H1 (cell line): ENCODE results near the gene STEAP3. TPM values are rescaled to one million over a fixed set of nuclear protein-coding genes. Genes with fewer than 3 reads are reported as not detected.

ENCODE experiments used
- CBX8 ChIP-seq: fragments of 300-800, 300-1000 bp; sonication (generic); IDR thresholded peaks from 2 replicates; pipeline ENCODE4 v1.7.1; 2016; ENCODE audit warnings: low read depth, low read length, borderline replicate concordance
- CHD1 ChIP-seq: IDR thresholded peaks from 2 replicates; pipeline ENCODE4 v1.6.1; 2012; ENCODE audit warnings: low read depth, low read length, improper control_type of control experiment
- HDAC2 ChIP-seq, 2 experiments: fragments of 300-600 bp in 1 of 2; sonication (generic) in 1 of 2; IDR thresholded peaks; 2 replicates each; pipeline ENCODE4 v1.6.1; 2011 to 2012; ENCODE audit warnings: low read depth in 2 of 2, low read length in 2 of 2, mild to moderate bottlenecking in 2 of 2, moderate library complexity in 2 of 2, borderline replicate concordance in 1 of 2, inconsistent platforms in 1 of 2
- MAFK ChIP-seq: IDR thresholded peaks from 2 replicates; pipeline ENCODE4 v1.6.1; 2012; ENCODE audit warnings: low read depth, mild to moderate bottlenecking, improper control_type of control experiment, low read length
- NRF1 ChIP-seq: IDR thresholded peaks from 2 replicates; pipeline ENCODE4 v1.6.1; 2011; ENCODE audit warnings: mild to moderate bottlenecking, low read depth, low read length, improper control_type of control experiment
- POU5F1 ChIP-seq: IDR thresholded peaks from 2 replicates; pipeline ENCODE4 v1.6.1; 2011; ENCODE audit warnings: low read depth, mild to moderate bottlenecking, low read length, moderate library complexity
- RBBP5 ChIP-seq: IDR thresholded peaks from 2 replicates; pipeline ENCODE4 v1.7.1; 2012; ENCODE audit warnings: low read depth, mild to moderate bottlenecking, inconsistent platforms, low read length, moderate library complexity, borderline replicate concordance
- polyA plus RNA-seq, 7 experiments: library from polyadenylated mRNA; depleted of rRNA in 3 of 7; stranded (reverse) in 5 of 7; unstranded in 2 of 7; fragments of >200 nt in 5 of 7; fragments of 200-250 nt in 2 of 7; gene quantifications; 1 replicate in 5 of 7; 2 replicates in 1 of 7; 4 replicates in 1 of 7; pipeline versions ENCODE4 v1.2.1 to v1.2.3, GENCODE V29; 2011 to 2013; ENCODE audit warnings: missing spikeins in 2 of 7, mixed read lengths in 2 of 7
- total RNA-seq: library from RNA; stranded (reverse); fragmentation: NEBNext Ultra II Directional; extraction: Animal tissue kit (Norgen Biotek cat#: 25700); gene quantifications from 2 replicates; pipeline ENCODE4 v1.2.1, GENCODE V29; 2021

Gene STEAP3
- total and polyA plus RNA-seq, 2 of the 8 experiments (the other 6 are each of a cell fraction or from before 2014, with no cell fraction given) = 21.7 to 27.9 TPM

DNA sequence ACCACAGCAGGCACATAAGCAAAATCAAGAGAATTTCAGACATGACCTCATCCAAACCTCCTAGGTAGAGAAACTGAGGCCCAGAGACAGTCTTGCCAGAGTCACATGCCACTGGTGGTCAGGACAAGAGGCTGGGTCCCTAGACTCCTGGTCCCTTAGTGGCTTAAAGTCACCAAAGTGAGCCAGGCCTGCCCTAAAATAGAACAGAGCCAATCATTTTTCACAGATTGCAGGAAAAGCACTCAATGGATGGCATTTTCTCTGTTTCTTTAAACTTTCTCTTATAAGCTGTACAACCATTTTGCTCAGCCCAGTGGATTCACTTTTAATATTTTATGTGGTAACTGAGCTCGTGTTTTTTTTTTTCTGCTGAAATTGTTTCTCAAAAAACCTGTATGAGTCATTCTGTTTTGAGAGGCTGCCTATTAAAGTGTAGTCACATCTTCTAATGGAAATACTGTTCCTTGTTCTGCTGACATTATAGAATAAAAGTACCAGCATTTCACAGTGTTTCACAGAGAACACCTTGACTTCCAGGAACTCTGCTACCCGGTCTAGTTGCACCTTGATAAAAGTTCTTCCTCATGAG is 29.6 kb downstream of the STEAP3 start (continued):
- TF ChIP-seq RBBP5 (no peak), HDAC2 (IDR thresholded peaks at IDR 0.05; ENCODE audit: borderline replicate concordance in 1 of 2, low read depth in 2 of 2, low read length in 2 of 2) (no peak), POU5F1 (no peak), CBX8 (no peak), CHD1 (no peak), NRF1 (no peak), MAFK (no peak)
- TF ChIP-seq, all 59 proteins: peak for 0
